Panc1 (cell line): Measurements from ENCODE around the gene SLC25A12. TPM values are rescaled to one million over a fixed set of nuclear protein-coding genes. Genes with fewer than 3 reads are reported as not detected.

Source experiments
- ATAC-seq: fragments of 200-7000 bp; cut with Tn5 transposase; 2 replicates; pipeline ENCODE4 v1.9.1; 2020; ENCODE audit warnings: mild to moderate bottlenecking, moderate library complexity
- BruUV-seq: library from RNA; stranded (reverse); fragments of 400-500 nt; replicated peaks from 2 replicates; lab custom pipeline; 2021; lab: Mats Ljungman, UMichigan
- CTCF ChIA-PET: fragments of 300-600 bp; sonication (Branson Sonifier 250); formaldehyde crosslinking; loops from one replicate; lab custom pipeline; 2022; ENCODE audit warnings: antibody characterized with exemption; lab: Charles Lee
- POLR2A ChIA-PET: fragments of 300-600 bp; sonication (Branson Sonifier 250); formaldehyde crosslinking; loops from one replicate; lab custom pipeline; 2022; ENCODE audit warnings: antibody characterized with exemption; lab: Charles Lee
- DNase-seq: peaks from one replicate; pipeline ENCODE4 v3.0.0-alpha.2; 2010; ENCODE audit warnings: low read depth, low spot score
- H3K27ac ChIP-seq: 2 replicates; pipeline ENCODE4 v1.5.1; 2011; ENCODE audit warnings: mild to moderate bottlenecking, low read length, inconsistent platforms
- H3K27me3 ChIP-seq: fragments of 200-500 bp; sonication (Bioruptor generic); 2 replicates; pipeline ENCODE4 v1.6.0; 2014; ENCODE audit warnings: low read length, inconsistent platforms; ENCODE audit not compliant: control insufficient read depth, insufficient read depth
- H3K36me3 ChIP-seq: fragments of 200-500 bp; sonication (Bioruptor generic); 2 replicates; pipeline ENCODE4 v1.5.1; 2014; ENCODE audit warnings: inconsistent platforms, mild to moderate bottlenecking, low read length, moderate library complexity; ENCODE audit not compliant: control insufficient read depth, insufficient read depth
- H3K4me1 ChIP-seq: 2 replicates; pipeline ENCODE4 v1.5.1; 2011; ENCODE audit warnings: inconsistent platforms, mild to moderate bottlenecking, low read length, moderate library complexity; ENCODE audit not compliant: control insufficient read depth, insufficient read depth
- H3K4me3 ChIP-seq, 2 experiments: 2 replicates each; pipeline ENCODE4 v1.5.1; 2011 to 2012; ENCODE audit warnings: low read depth in 2 of 2, low read length in 2 of 2, mild to moderate bottlenecking in 2 of 2, inconsistent platforms in 1 of 2, moderate library complexity in 1 of 2
- H3K9me3 ChIP-seq: fragments of 200-500 bp; sonication (Bioruptor generic); 2 replicates; pipeline ENCODE4 v1.5.1; 2014; ENCODE audit warnings: low read depth, mild to moderate bottlenecking, inconsistent platforms, low read length, moderate library complexity; ENCODE audit not compliant: control insufficient read depth, insufficient read depth
- POLR2AphosphoS5 ChIP-seq: IDR thresholded peaks from 2 replicates; pipeline ENCODE4 v1.6.1; 2012; ENCODE audit warnings: mild to moderate bottlenecking, low read depth, low read length, moderate library complexity
- REST ChIP-seq, 2 experiments: IDR thresholded peaks; 2 replicates each; pipeline ENCODE4 v1.6.1; 2011 to 2012; ENCODE audit warnings: low read depth in 2 of 2, control low read depth in 1 of 2, low read length in 1 of 2, mild to moderate bottlenecking in 1 of 2, moderate library complexity in 1 of 2; ENCODE audit not compliant: insufficient read depth in 1 of 2
- SIN3A ChIP-seq: IDR thresholded peaks from 2 replicates; pipeline ENCODE4 v1.6.1; 2012; ENCODE audit warnings: low read depth, mild to moderate bottlenecking, low read length, moderate library complexity, borderline replicate concordance; ENCODE audit not compliant: insufficient read depth
- TCF7L2 ChIP-seq: IDR thresholded peaks from 2 replicates; pipeline ENCODE4 v1.6.1; 2011; ENCODE audit warnings: mild to moderate bottlenecking, low read depth, low read length, inconsistent platforms
- in situ Hi-C: cut with HindIII; loops from 2 replicates; pipeline ENCODE4 v1.10.0; 2016; ENCODE audit warnings: low sequenced_read_pairs, low pct_unique_long_range_greater_than_20kb
- intact Hi-C: fragments of 100-400 bp; cut with micrococcal nuclease; formaldehyde crosslinking; loops from one replicate; pipeline ENCODE4 v1.10.0; 2022; ENCODE audit not compliant: unreplicated experiment
- total RNA-seq: library from RNA; stranded (reverse); gene quantifications from one replicate; pipeline ENCODE4 v1.2.1, GENCODE V29; 2021; ENCODE audit not compliant: unreplicated experiment
- TF ChIP-seq, protein P1 (sequence below): fragments of 450-650 bp; IDR thresholded peaks from 2 replicates; pipeline ENCODE4 v1.5.1; 2017; ENCODE audit warnings: mild to moderate bottlenecking

Gene SLC25A12
- total RNA-seq, 1 experiment from 2014 or later: 17.8 TPM

DNA sequence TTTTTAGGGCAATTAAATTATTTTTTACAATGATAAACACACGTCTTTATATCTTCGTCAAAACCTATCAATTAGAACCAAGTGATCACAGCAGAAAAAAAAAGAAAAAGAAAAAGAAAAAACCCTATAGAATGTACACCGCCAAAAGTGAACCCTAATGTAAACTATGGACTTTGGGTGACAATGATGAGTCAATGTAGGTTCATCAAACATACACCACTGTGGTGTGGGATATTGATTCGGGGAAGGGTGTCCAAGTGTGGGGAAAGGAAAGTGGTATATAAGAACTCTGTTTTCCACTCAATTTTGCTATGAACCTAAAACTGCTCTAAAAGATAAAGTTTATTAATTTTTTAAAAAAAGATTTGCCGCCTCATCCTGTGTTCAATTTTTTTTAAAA is 121.7 kb downstream of the SLC25A12 start:
- DNase-seq (no peak), ATAC-seq (no peak)
- BruUV-seq: no TSS peak
- Histone ChIP-seq H3K36me3 (no peaks in the 10 kb centered on the region), H3K4me1 (no peaks in the 10 kb centered on the region), H3K9me3 (no peaks in the 10 kb centered on the region), H3K4me3 (no peak overlapping the region), H3K27ac (no peak overlapping the region), H3K27me3 (no peaks in the 10 kb centered on the region)
- ChIA-PET CTCF (no interaction called here), POLR2A (no interaction called here)
- TF ChIP-seq POLR2AphosphoS5 (no peak), SIN3A (no peak), TCF7L2 (no peak)
- TF ChIP-seq, protein P1, sequence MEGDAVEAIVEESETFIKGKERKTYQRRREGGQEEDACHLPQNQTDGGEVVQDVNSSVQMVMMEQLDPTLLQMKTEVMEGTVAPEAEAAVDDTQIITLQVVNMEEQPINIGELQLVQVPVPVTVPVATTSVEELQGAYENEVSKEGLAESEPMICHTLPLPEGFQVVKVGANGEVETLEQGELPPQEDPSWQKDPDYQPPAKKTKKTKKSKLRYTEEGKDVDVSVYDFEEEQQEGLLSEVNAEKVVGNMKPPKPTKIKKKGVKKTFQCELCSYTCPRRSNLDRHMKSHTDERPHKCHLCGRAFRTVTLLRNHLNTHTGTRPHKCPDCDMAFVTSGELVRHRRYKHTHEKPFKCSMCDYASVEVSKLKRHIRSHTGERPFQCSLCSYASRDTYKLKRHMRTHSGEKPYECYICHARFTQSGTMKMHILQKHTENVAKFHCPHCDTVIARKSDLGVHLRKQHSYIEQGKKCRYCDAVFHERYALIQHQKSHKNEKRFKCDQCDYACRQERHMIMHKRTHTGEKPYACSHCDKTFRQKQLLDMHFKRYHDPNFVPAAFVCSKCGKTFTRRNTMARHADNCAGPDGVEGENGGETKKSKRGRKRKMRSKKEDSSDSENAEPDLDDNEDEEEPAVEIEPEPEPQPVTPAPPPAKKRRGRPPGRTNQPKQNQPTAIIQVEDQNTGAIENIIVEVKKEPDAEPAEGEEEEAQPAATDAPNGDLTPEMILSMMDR: no peak
- intact Hi-C loops: no loop called here
- in situ Hi-C loops: no loop called here

DNA sequence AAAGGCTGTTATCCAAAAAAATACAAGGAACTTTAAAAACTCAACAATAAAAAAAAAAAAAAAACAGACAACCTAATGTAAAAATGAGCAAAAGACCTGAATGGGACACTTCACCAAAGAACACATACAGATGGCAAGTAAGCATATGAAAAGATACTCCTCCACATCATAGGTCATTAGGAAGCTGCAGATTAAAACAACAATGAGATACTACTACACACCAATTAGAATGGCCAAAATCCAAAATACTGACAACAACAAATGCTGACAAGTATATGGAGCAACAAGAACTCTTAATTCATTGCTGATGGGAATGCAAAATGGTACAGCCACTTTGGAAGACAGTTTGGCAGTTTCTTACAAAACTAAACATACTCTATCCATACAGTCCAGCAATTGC is 122.6 kb downstream of the SLC25A12 start:
- POLR2A ChIA-PET: no interaction called here

More for the DNA sequence above, 122.6 kb downstream of the SLC25A12 start:
- no peak for DNase-seq
- Histone ChIP-seq H3K9me3 (no peaks in the 10 kb centered on the region), H3K27ac (no peak overlapping the region), H3K27me3 (no peaks in the 10 kb centered on the region), H3K4me3 (no peak overlapping the region), H3K4me1 (no peaks in the 10 kb centered on the region), H3K36me3 (no peaks in the 10 kb centered on the region)
- intact Hi-C loops: no loop called here
- no TSS peak for BruUV-seq
- no peak for ATAC-seq
- in situ Hi-C loops: no loop called here
- CTCF ChIA-PET: no interaction called here
- no peak for TF ChIP-seq SIN3A
- TF ChIP-seq TCF7L2: no peak
- TF ChIP-seq, protein P1: no peak
- TF ChIP-seq POLR2AphosphoS5: no peak
- TF ChIP-seq REST (IDR thresholded peaks at IDR 0.05; ENCODE audit: insufficient read depth in 1 of 2, low read depth in 2 of 2, low read length in 1 of 2): no peak
